Tibial artery (tissue), 4 donors: ENCODE results near the gene CA6.

ENCODE experiments used
- DNase-seq, 2 donors: peaks; one replicate each; pipeline ENCODE4 v3.0.0-alpha.2; 2019
- H3K27ac ChIP-seq, 2 donors: fragments of 200-600 bp; sonication (generic) in 1 of 2; 1 replicate in 1 of 2; 2 replicates in 1 of 2; pipeline ENCODE4 v1.5.1; 2018 to 2019; ENCODE audit warnings: mild to moderate bottlenecking in 1 of 2
- H3K27me3 ChIP-seq, 2 donors: fragments of 200-600 bp; sonication (generic) in 1 of 2; one replicate each; pipeline versions ENCODE4 v1.5.1 to v1.6.0; 2016 to 2019
- H3K36me3 ChIP-seq, 3 donors: fragments of 200-600 bp; sonication (generic) in 2 of 3; one replicate each; pipeline ENCODE4 v1.5.1; 2016 to 2019; ENCODE audit warnings: mild to moderate bottlenecking in 2 of 3
- H3K4me1 ChIP-seq, 4 donors: fragments of 200-600 bp; sonication (generic) in 2 of 4; 1 replicate in 3 of 4; 2 replicates in 1 of 4; pipeline ENCODE4 v1.5.1; 2016 to 2019
- H3K4me3 ChIP-seq, 2 donors: fragments of 200-600 bp; sonication (generic) in 1 of 2; 1 replicate in 1 of 2; 2 replicates in 1 of 2; pipeline ENCODE4 v1.5.1; 2018 to 2019; ENCODE audit warnings: mild to moderate bottlenecking in 2 of 2
- H3K9me3 ChIP-seq, 3 donors: fragments of 200-600 bp; sonication (generic) in 1 of 3; one replicate each; pipeline ENCODE4 v1.5.1; 2016 to 2019
- intact Hi-C: fragments of 100-400 bp; cut with DNase I; formaldehyde crosslinking; loops from one replicate; pipeline ENCODE4 v1.15.0; 2023; ENCODE audit warnings: low total_unique reads
- TF ChIP-seq, protein P1 (sequence below), 2 experiments: fragments of 200-600 bp in 1 of 2; fragments of 450-650 bp in 1 of 2; IDR thresholded peaks; one replicate each; pipeline ENCODE4 v1.5.1; 2017 to 2019; ENCODE audit warnings: antibody characterized with exemption in 2 of 2, mild to moderate bottlenecking in 1 of 2, moderate library complexity in 1 of 2

Gene CA6

GRCh38 chr1:8984203-8984602 is 38.5 kb downstream of the CA6 start:
- Histone ChIP-seq H3K36me3 (no peaks in the 10 kb centered on the region), H3K9me3 (no peaks in the 10 kb centered on the region), H3K4me1 (peaks cover 0 to 26% (median 12%) of the 10 kb centered on the region in 4 donors), H3K27me3 (no peaks in the 10 kb centered on the region), H3K27ac (no peak overlapping the region), H3K4me3 (no peak overlapping the region)
- TF ChIP-seq, protein P1, sequence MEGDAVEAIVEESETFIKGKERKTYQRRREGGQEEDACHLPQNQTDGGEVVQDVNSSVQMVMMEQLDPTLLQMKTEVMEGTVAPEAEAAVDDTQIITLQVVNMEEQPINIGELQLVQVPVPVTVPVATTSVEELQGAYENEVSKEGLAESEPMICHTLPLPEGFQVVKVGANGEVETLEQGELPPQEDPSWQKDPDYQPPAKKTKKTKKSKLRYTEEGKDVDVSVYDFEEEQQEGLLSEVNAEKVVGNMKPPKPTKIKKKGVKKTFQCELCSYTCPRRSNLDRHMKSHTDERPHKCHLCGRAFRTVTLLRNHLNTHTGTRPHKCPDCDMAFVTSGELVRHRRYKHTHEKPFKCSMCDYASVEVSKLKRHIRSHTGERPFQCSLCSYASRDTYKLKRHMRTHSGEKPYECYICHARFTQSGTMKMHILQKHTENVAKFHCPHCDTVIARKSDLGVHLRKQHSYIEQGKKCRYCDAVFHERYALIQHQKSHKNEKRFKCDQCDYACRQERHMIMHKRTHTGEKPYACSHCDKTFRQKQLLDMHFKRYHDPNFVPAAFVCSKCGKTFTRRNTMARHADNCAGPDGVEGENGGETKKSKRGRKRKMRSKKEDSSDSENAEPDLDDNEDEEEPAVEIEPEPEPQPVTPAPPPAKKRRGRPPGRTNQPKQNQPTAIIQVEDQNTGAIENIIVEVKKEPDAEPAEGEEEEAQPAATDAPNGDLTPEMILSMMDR (IDR thresholded peaks at IDR 0.05) = no peak
- DNase-seq = no peak
- intact Hi-C loops = no loop called here

DNA sequence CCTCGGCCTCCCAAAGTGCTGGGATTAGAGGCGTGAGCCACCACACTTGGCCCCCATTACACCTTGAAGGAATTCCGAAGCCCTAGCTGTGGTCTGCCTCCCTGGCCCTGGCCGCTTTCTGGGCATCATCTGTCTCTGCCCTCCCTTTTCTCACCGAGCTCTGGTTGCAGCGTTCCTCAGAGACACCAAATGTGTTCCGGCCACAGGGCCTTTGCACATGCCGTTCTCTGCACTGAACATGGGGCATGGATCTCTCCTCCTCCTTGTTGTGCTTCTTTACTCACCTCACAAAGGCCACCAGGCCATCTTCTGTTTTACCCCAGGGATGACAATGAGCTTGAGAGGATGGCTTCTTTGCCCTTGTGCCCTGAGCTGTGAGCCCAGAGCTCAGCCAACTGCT is 39.3 kb downstream of the CA6 start:
- TF ChIP-seq, protein P1 (IDR thresholded peaks at IDR 0.05) = no peak
- no peak overlapping the region for H3K27ac ChIP-seq
- no peaks in the 10 kb centered on the region for H3K9me3 ChIP-seq
- H3K27me3 ChIP-seq = no peaks in the 10 kb centered on the region
- peak in 1 of 2 donors; percentile 35 for DNase-seq
- H3K4me3 ChIP-seq = no peak overlapping the region
- no peaks in the 10 kb centered on the region for H3K36me3 ChIP-seq
- intact Hi-C loops = loop anchor here (5.0 kb wide), 1 partner anchor 68 kb away; no protein-coding TSS in a partner anchor
- peaks cover 0 to 26% (median 12%) of the 10 kb centered on the region in 4 donors for H3K4me1 ChIP-seq

DNA sequence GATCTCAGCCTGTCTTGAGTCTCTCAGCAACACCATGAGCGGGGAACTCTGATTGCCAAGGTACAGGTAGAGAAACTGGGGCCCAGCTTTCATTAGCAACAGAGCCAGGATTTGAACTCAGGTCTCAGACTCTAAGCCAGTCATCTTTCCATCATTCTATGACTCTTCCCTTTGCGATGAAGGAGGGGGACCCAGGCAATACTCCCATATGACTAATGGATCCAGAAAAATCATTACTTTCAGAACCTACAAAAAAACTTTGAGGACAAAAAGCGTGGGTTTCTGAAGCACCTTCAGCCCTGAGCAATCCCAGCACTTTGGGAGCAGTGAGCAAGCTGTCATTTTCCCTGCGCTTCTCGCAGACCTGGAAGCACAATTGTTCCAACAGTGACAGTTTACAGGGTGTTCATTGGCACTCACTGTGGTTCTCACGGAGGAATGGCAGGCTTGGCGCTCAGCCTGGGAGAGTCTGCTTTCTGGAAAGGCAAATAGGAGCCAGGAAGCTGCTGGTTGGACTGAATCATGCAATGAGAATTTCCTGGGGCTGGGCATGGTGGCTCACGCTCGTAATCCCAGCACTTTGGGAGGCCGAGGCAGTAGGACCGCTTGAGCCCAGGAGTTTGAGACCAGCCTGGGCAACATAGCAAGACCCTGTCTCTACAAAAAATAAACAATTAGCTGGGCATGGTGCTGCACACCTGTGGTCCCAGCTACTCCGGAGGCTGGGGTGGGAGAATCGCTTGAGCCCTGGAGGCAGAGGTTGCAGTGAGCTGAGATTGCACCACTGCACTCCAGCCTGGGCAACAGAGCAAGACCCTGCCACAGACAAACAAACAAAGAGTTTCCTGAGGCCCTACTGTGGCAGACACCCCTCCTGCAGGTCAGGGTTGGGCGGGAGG is 40.5 kb downstream of the CA6 start:
- Histone ChIP-seq H3K4me1 (peaks cover 0 to 26% (median 12%) of the 10 kb centered on the region in 4 donors), H3K9me3 (no peaks in the 10 kb centered on the region), H3K27ac (peak overlapping the region; percentile 17 to 58), H3K4me3 (no peak overlapping the region), H3K36me3 (no peaks in the 10 kb centered on the region), H3K27me3 (no peaks in the 10 kb centered on the region)
- intact Hi-C loops = loop anchor here (5.0 kb wide), 1 partner anchor 69 kb away; no protein-coding TSS in a partner anchor
- TF ChIP-seq, protein P1 (IDR thresholded peaks at IDR 0.05) = no peak
- DNase-seq = peak; percentile 70 to 93

DNA sequence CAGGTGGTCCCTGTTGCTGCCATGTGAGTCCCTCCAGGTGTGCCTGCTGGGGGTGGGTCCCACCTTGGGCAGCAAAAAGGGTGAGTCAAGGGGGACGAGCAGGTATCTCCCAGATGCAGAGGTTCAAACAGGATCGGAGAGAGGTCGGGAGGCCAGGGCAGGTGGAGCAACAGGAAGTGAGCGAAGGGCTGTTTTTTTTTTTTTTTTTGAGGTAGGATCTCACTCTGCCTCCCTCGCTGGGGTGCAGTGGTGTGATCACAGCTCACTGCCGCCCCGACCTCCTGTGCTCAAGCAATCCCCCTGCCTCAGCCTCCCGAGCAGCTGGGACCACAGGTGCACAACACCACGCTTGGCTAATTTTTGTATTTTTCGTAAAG is 41.1 kb downstream of the CA6 start:
- TF ChIP-seq, protein P1 (IDR thresholded peaks at IDR 0.05) = no peak
- H3K27me3 ChIP-seq = no peaks in the 10 kb centered on the region
- peaks cover 0 to 26% (median 12%) of the 10 kb centered on the region in 4 donors for H3K4me1 ChIP-seq
- no peak overlapping the region for H3K4me3 ChIP-seq
- intact Hi-C loops = loop anchor here (5.0 kb wide), 1 partner anchor 70 kb away; no protein-coding TSS in a partner anchor
- peak overlapping the region; percentile 17 to 58 for H3K27ac ChIP-seq
- no peaks in the 10 kb centered on the region for H3K9me3 ChIP-seq
- H3K36me3 ChIP-seq = no peaks in the 10 kb centered on the region
- no peak for DNase-seq

GRCh38 chr1:8987881-8988617 is 42.4 kb downstream of the CA6 start:
- TF ChIP-seq, protein P1 (IDR thresholded peaks at IDR 0.05) = peak; percentile 86 to 94
- peak overlapping the region in 1 of 2 donors; percentile 38 for H3K27ac ChIP-seq
- peak in 1 of 2 donors; percentile 72 for DNase-seq

More at GRCh38 chr1:8987881-8988617, 42.4 kb downstream of the CA6 start:
- Histone ChIP-seq H3K4me1 (peaks cover 0 to 26% (median 12%) of the 10 kb centered on the region in 4 donors), H3K27me3 (no peaks in the 10 kb centered on the region), H3K4me3 (no peak overlapping the region), H3K36me3 (no peaks in the 10 kb centered on the region), H3K9me3 (no peaks in the 10 kb centered on the region)
- intact Hi-C loops = loop anchor here (2.0 to 5.0 kb wide), 2 partner anchors 71 to 129 kb away; no protein-coding TSS in a partner anchor
